Nephron progenitor cell (in vitro differentiated cells): ENCODE results near the gene CALR.

Experiments
- DNase-seq: peaks from one replicate; pipeline ENCODE4 v3.0.0; 2021
- H3K27ac Mint-ChIP-seq: 2 replicates; pipeline ENCODE4 v1.8.0; 2021; ENCODE audit warnings: mild to moderate bottlenecking, moderate library complexity, mixed read lengths
- H3K27me3 Mint-ChIP-seq: 2 replicates; pipeline ENCODE4 v1.8.0; 2021; ENCODE audit warnings: mild to moderate bottlenecking, low read depth, mixed read lengths; ENCODE audit not compliant: poor library complexity
- H3K36me3 Mint-ChIP-seq: 2 replicates; pipeline ENCODE4 v1.8.0; 2021; ENCODE audit warnings: low read depth, mixed read lengths
- H3K4me1 Mint-ChIP-seq: 2 replicates; pipeline ENCODE4 v1.8.0; 2021; ENCODE audit warnings: mixed read lengths
- H3K4me3 Mint-ChIP-seq: 2 replicates; pipeline ENCODE4 v1.8.0; 2021; ENCODE audit warnings: mild to moderate bottlenecking, moderate library complexity, mixed read lengths
- H3K9me3 Mint-ChIP-seq: 2 replicates; pipeline ENCODE4 v1.8.0; 2021; ENCODE audit warnings: mild to moderate bottlenecking, moderate library complexity, mixed read lengths
- TF ChIP-seq, protein P1 (sequence below): fragments of 200-600 bp; sonication (generic); IDR thresholded peaks from 2 replicates; pipeline ENCODE4 v1.5.0; 2021; ENCODE audit warnings: antibody characterized with exemption

CALR gene

DNA sequence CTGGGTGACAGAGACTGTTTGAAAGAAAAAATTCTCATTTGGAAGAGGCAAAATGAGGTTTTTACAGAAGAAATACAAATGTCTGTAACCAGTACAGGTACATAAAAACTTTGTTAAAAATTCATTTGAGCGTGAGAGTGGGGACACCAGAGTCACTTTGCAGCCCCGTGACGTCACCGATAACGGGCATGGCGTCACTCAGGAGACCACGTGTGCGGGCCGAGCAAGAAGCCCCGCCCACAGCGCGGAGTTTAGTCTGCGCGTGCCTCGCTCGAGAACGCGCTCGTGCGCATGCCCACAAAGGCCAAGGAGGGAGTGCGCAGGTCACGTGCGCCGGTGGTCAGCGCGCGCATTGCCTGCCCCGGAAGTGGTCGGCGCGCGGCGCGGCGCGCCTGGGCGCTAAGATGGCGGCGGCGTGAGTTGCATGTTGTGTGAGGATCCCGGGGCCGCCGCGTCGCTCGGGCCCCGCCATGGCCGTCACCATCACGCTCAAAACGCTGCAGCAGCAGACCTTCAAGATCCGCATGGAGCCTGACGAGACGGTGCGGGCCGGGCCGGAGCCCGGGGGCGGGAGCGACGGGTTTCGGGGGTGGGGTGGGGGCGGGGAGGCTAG, 7.2 kb downstream of the CALR start, which contains the start of gene RAD23A:
Gene RAD23A, plus strand, starts transcription at position 384 of the 613 bp plus-strand sequence. Its CDS starts 87 bp downstream, at position 471.
- DNase-seq = peak; percentile 99
- peak within 1 kb of the TSS; percentile 98 for H3K27ac Mint-ChIP-seq
- H3K4me1 Mint-ChIP-seq = peaks cover 56% of the 10 kb centered on the region
- TF ChIP-seq, protein P1, sequence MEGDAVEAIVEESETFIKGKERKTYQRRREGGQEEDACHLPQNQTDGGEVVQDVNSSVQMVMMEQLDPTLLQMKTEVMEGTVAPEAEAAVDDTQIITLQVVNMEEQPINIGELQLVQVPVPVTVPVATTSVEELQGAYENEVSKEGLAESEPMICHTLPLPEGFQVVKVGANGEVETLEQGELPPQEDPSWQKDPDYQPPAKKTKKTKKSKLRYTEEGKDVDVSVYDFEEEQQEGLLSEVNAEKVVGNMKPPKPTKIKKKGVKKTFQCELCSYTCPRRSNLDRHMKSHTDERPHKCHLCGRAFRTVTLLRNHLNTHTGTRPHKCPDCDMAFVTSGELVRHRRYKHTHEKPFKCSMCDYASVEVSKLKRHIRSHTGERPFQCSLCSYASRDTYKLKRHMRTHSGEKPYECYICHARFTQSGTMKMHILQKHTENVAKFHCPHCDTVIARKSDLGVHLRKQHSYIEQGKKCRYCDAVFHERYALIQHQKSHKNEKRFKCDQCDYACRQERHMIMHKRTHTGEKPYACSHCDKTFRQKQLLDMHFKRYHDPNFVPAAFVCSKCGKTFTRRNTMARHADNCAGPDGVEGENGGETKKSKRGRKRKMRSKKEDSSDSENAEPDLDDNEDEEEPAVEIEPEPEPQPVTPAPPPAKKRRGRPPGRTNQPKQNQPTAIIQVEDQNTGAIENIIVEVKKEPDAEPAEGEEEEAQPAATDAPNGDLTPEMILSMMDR = no peak
- H3K9me3 Mint-ChIP-seq = no peaks in the 10 kb centered on the region
- H3K36me3 Mint-ChIP-seq = peaks cover 65% of the 10 kb centered on the region
- H3K27me3 Mint-ChIP-seq = no peaks in the 10 kb centered on the region
- H3K4me3 Mint-ChIP-seq = peak within 1 kb of the TSS; percentile 92

DNA sequence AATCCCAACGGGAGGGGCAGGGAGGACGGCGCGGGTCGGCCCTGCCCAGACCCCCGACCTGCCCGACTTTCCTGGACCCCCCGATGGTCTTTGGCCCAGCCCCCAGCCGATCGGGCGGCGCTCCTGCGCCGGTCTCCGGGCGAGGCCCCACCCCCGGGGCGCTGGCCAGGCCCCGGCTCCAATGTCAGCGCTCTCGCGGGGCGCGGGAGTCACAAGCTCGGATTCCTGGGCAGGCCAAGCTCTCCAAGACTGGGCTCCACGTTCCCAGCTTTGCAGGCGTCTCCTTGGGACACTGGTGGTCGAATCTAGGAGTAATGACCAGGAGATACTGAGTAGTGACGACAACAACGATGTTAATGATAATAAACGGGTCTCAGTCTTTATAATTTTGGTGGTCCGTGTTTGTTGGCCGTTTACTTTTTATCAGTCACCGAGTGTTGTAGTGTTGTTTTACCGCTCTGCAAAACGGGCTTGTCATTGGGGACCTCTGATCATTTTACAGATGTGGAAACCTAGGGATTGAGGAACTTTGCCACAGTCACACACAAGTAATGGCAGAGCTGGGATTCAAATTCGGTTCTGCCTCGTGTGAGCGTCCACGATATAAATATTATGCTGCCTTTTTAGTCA, 7.8 kb downstream of the CALR start:
- Mint-ChIP-seq H3K4me3 (peak overlapping the region; percentile 92), H3K36me3 (peaks cover 65% of the 10 kb centered on the region), H3K27ac (peak overlapping the region; percentile 98), H3K4me1 (peaks cover 53% of the 10 kb centered on the region), H3K9me3 (no peaks in the 10 kb centered on the region), H3K27me3 (no peaks in the 10 kb centered on the region)
- TF ChIP-seq, protein P1 = no peak
- DNase-seq = peak; percentile 82

DNA sequence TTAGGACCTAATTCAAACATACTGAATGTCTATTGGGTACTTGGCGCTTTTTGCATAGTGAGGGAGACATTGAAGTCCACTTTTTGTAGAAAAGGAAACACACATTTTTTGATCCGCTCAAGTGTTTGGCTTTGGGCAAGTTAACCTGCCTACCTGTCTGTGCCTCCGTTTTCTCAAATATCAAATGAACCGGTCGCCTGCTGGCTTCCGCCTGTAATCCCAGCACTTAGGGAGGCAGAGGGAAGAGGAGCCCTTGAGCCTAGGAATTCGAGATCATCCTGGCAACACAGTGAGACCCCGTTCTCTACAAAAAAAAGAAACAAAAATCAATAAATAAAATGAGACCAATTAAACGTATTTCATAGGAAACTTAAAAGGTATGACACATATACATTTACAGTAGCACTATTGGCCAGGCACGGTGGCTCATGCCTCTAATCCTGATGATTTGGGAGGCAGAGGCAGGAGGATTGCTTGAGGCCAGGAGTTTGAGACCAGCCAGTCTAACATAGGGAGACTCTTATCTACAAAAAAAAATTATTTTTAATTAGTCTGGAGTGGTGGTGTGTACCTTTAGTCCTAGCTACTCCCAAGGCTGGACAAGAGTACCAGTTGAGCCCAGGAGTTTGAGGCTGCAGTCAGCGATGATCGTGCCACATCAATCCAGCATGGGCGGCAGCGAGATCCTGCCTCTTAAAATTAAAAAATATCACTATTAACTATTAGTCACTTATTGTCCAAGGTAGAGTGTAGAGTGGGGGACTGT, 8.5 kb downstream of the CALR start:
- TF ChIP-seq, protein P1 = no peak
- Mint-ChIP-seq H3K36me3 (peaks cover 65% of the 10 kb centered on the region), H3K27ac (peak overlapping the region; percentile 98), H3K9me3 (no peaks in the 10 kb centered on the region), H3K4me1 (peaks cover 53% of the 10 kb centered on the region), H3K4me3 (peak overlapping the region; percentile 92), H3K27me3 (no peaks in the 10 kb centered on the region)
- DNase-seq = no peak

DNA sequence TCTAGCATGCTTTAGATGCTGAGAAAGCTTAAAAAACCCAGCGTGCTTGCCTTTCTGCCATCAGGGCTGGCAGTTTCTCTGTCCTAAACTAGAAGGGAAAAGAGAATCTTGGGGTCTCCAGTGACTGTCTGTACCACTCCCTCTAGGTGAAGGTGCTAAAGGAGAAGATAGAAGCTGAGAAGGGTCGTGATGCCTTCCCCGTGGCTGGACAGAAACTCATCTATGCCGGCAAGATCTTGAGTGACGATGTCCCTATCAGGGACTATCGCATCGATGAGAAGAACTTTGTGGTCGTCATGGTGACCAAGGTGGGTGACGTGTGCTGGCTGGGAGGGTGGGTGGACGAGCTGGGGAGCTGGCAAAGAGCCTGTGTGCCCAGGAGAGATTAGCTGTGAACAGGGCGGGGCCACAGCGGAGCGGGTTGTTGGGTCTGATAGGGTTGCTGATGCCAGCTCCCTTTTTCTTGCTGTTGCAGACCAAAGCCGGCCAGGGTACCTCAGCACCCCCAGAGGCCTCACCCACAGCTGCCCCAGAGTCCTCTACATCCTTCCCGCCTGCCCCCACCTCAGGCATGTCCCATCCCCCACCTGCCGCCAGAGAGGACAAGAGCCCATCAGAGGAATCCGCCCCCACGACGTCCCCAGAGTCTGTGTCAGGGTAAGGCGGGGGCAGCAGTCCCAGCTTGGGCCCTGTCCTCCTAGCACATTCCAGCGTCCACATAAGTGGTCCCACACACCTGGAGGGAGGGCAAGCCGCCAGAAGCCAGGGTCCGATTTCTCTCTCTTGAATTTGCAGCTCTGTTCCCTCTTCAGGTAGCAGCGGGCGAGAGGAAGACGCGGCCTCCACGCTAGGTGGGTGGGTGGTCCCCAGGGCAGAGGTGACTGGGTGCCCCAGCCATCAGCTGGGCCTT, 9.5 kb downstream of the CALR start:
- H3K4me1 Mint-ChIP-seq = peaks cover 43% of the 10 kb centered on the region
- H3K36me3 Mint-ChIP-seq = peaks cover 56% of the 10 kb centered on the region
- no peaks in the 10 kb centered on the region for H3K27me3 Mint-ChIP-seq
- H3K27ac Mint-ChIP-seq = peak overlapping the region; percentile 61
- TF ChIP-seq, protein P1 = no peak
- H3K9me3 Mint-ChIP-seq = no peaks in the 10 kb centered on the region
- peak overlapping the region; percentile 92 for H3K4me3 Mint-ChIP-seq
- no peak for DNase-seq

DNA sequence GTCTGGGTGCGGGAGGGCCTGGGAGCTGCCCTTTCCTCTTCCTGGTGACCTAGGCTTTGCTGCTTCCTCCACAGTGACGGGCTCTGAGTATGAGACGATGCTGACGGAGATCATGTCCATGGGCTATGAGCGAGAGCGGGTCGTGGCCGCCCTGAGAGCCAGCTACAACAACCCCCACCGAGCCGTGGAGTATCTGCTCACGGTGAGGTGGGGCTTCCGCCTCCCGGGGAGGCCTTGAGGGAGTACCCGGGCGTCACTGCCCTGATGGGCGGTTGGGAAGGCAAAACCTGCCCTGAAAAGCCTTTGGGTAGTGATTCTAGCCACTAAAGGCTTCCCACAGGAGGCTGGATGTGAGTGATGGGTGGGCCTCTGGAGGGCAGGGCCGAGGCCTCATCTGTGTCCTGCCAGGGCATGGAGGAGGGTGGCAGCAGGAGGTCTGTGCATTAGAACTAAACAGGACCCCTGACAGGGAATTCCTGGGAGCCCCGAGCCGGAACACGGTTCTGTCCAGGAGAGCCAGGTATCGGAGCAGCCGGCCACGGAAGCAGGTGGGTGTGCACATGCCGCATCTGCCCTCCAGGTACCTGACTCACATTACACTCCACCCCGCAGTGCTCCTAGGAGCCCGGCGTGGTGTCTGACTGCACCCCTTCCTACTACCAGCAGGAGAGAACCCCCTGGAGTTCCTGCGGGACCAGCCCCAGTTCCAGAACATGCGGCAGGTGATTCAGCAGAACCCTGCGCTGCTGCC, 10.4 kb downstream of the CALR start:
- Mint-ChIP-seq H3K4me1 (peaks cover 35% of the 10 kb centered on the region), H3K27me3 (no peaks in the 10 kb centered on the region), H3K4me3 (no peak overlapping the region), H3K9me3 (no peaks in the 10 kb centered on the region), H3K27ac (no peak overlapping the region), H3K36me3 (peaks cover 47% of the 10 kb centered on the region)
- TF ChIP-seq, protein P1 = no peak
- no peak for DNase-seq
